Effector memory CD8-positive, alpha-beta T cell (primary cell): ENCODE data around the gene MTR.
"Not testable (repeated sequence)": the region's sequence is repeated elsewhere in the genome, so short reads cannot be mapped to it uniquely, and the experiment has no call there.

Source experiments
- ATAC-seq: fragments of 150-1000 bp; cut with Tn5 transposase; replicated peaks from 2 replicates; pipeline ENCODE4 v1.10.0; 2021; ENCODE audit warnings: mild to moderate bottlenecking, moderate library complexity
- DNase-seq, 3 experiments: peaks; one replicate each; pipeline ENCODE4 v3.0.0; 2021
- H3K27ac Mint-ChIP-seq, 2 donors: one replicate each; pipeline ENCODE4 v1.8.0; 2022; ENCODE audit warnings: mild to moderate bottlenecking in 2 of 2, mixed read lengths in 2 of 2, moderate library complexity in 2 of 2
- H3K27me3 Mint-ChIP-seq, 2 donors: one replicate each; pipeline ENCODE4 v1.8.0; 2022; ENCODE audit warnings: mixed read lengths in 2 of 2
- H3K36me3 Mint-ChIP-seq: one replicate; pipeline ENCODE4 v1.8.0; 2022; ENCODE audit warnings: mild to moderate bottlenecking, moderate library complexity, mixed read lengths; ENCODE audit not compliant: insufficient read depth
- H3K4me1 Mint-ChIP-seq, 2 donors: one replicate each; pipeline ENCODE4 v1.8.0; 2022; ENCODE audit warnings: low read depth in 2 of 2, mixed read lengths in 2 of 2
- H3K4me3 Mint-ChIP-seq, 2 donors: one replicate each; pipeline ENCODE4 v1.8.0; 2022; ENCODE audit warnings: mild to moderate bottlenecking in 2 of 2, mixed read lengths in 2 of 2, moderate library complexity in 2 of 2
- H3K9me3 Mint-ChIP-seq, 2 donors: one replicate each; pipeline ENCODE4 v1.8.0; 2022; ENCODE audit warnings: mixed read lengths in 2 of 2

Gene MTR

GRCh38 chr1:236848274-236848923 lies 53.3 kb downstream of the MTR start:
- Mint-ChIP-seq H3K4me1 (peaks cover 2 to 3% of the 10 kb centered on the region in 2 donors), H3K27ac (no peak overlapping the region), H3K27me3 (no peaks in the 10 kb centered on the region), H3K36me3 (peaks cover 36% of the 10 kb centered on the region), H3K4me3 (no peak overlapping the region), H3K9me3 (no peaks in the 10 kb centered on the region)
- no peak for ATAC-seq
- DNase-seq: no peak

DNA sequence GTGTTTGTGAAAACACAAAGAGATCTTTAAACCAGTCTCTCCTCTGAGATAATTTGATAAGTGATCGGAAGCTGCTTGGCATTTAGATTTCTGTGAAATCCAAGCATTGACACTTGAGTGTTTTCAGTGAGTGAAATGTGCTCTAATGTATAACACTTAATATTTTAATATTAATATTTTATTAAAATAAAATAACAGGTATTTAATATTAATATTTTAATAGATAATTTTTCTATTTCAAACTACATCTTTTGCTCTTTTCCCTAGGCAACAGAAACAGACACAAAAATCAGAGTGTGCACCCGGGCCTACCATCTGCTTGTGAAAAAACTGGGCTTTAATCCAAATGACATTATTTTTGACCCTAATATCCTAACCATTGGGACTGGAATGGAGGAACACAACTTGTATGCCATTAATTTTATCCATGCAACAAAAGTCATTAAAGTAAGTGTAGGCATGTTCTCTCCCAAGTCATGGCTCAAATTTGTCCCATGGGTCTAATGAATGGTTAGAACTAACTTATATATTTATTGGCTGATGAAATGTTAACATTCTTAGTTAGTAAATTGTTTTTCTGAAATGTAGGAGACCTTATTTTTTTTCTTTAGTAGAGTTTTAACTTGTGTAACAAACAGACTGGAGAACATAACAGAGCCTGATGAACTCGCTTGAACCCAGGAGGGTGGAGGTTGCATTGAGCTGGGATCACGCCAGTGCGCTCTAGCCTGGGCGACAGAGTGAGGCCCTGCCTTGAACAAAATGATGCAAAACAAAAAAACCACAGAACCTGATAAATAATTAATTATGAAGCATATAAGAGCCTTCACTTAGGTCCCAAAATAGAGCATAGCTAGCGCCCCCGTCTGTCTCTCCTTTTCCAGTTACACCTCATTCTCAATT lies 55.2 kb downstream of the MTR start:
- H3K9me3 Mint-ChIP-seq: no peaks in the 10 kb centered on the region
- ATAC-seq: no peak
- H3K36me3 Mint-ChIP-seq: peaks cover 43% of the 10 kb centered on the region
- H3K27me3 Mint-ChIP-seq: no peaks in the 10 kb centered on the region
- H3K27ac Mint-ChIP-seq: no peak overlapping the region
- H3K4me3 Mint-ChIP-seq: no peak overlapping the region
- peaks cover 2 to 3% of the 10 kb centered on the region in 2 donors for H3K4me1 Mint-ChIP-seq
- no peak for DNase-seq

DNA sequence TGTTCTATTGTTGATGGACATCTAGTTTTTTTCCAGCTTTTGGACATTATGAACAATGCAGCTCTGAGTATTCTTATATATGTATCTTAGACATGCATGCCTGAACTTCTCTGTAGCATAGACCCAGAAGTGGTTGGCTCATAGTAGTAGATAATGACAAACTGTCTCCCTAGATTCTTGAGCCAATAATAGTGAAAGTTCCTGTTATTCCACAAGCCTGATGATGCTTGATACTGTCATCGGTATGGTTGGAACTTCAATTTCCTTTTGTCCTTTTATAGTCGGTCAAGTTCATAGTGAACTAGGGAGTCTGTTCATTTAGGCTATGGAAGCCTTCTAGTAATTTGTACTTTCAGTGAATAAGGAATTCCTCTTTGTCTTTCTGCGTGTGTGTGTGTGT lies 56.8 kb downstream of the MTR start:
- no peaks in the 10 kb centered on the region for H3K9me3 Mint-ChIP-seq
- peaks cover 2 to 3% of the 10 kb centered on the region in 2 donors for H3K4me1 Mint-ChIP-seq
- DNase-seq (no peak), ATAC-seq (no peak)
- H3K36me3 Mint-ChIP-seq: peaks cover 44% of the 10 kb centered on the region
- H3K27me3 Mint-ChIP-seq: no peaks in the 10 kb centered on the region
- H3K4me3 Mint-ChIP-seq: no peak overlapping the region
- no peak overlapping the region for H3K27ac Mint-ChIP-seq

DNA sequence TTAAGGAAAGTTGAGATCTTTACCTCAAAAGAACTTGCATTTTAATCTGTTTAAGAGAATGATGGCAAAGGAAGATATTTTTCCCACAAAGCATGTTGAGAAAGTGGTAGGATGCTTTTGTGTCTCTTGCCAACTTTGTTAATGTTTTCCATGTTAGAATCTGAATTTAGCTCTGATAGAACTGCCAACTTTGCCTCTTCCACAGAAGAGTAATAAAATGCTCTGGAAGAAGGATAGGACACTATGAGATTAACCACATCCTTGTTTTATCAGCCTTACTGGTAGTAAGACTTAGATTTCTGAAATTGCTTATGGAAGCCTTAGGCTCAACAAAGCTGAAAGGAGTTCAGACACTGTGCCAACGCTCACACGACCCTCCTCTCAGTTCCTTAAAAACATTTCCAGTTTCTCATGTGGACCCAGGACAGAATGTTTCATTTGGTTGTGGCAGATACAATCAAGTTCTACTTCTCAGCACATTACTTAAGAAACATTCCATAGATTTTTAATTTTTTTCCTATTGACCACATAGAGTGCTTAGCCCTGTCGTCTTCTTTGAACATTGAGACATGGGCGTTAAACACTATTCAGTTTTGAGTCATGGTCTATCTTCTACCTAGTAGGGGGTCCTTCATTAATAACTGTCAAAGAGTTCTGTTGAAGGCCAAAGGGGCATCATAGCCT lies 59.0 kb downstream of the MTR start:
- peaks cover 0 to 9% of the 10 kb centered on the region in 2 donors for H3K4me1 Mint-ChIP-seq
- peaks cover 48% of the 10 kb centered on the region for H3K36me3 Mint-ChIP-seq
- no peak overlapping the region for H3K27ac Mint-ChIP-seq
- DNase-seq: no peak
- no peaks in the 10 kb centered on the region for H3K9me3 Mint-ChIP-seq
- H3K4me3 Mint-ChIP-seq: no peak overlapping the region
- no peak for ATAC-seq
- no peaks in the 10 kb centered on the region for H3K27me3 Mint-ChIP-seq

DNA sequence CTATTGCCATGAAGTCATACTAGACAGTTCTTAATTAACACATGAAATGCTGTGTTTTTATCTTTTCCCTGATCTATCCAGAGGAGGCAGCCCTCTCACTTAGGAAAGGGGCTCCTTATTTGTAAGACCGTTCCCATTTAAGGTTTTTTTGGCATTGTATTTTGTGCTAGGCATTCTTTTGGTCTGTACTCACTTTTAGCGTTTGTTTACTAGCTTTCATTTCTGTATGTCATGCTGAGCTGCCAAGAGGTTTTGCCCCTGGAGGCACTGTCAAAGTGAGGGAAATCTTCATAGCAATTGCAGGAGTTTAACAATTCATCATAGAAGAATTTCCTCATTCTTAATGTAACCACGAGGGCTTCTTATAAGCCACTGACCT lies 59.5 kb downstream of the MTR start:
- Mint-ChIP-seq H3K36me3 (peaks cover 50% of the 10 kb centered on the region), H3K4me3 (no peak overlapping the region)
- ATAC-seq: no peak

GRCh38 chr1:236856649-236857048 lies 61.6 kb downstream of the MTR start:
- not testable (repeated sequence) for H3K4me3 Mint-ChIP-seq, DNase-seq, H3K9me3 Mint-ChIP-seq, H3K27me3 Mint-ChIP-seq, H3K4me1 Mint-ChIP-seq, H3K27ac Mint-ChIP-seq, ATAC-seq
- peaks cover 62% of the 10 kb centered on the region for H3K36me3 Mint-ChIP-seq

More for the DNA sequence above, 59.5 kb downstream of the MTR start:
- Mint-ChIP-seq H3K4me1 (peaks cover 0 to 9% of the 10 kb centered on the region in 2 donors), H3K27me3 (no peaks in the 10 kb centered on the region), H3K27ac (no peak overlapping the region), H3K9me3 (no peaks in the 10 kb centered on the region)
- no peak for DNase-seq

GRCh38 chr1:236858165-236858564 lies 63.1 kb downstream of the MTR start:
- DNase-seq (no peak), ATAC-seq (no peak)
- Mint-ChIP-seq H3K9me3 (no peaks in the 10 kb centered on the region), H3K27me3 (no peaks in the 10 kb centered on the region), H3K4me3 (no peak overlapping the region), H3K36me3 (peaks cover 62% of the 10 kb centered on the region), H3K4me1 (peaks cover 0 to 9% of the 10 kb centered on the region in 2 donors), H3K27ac (peak overlapping the region; percentile 8 to 85)

DNA sequence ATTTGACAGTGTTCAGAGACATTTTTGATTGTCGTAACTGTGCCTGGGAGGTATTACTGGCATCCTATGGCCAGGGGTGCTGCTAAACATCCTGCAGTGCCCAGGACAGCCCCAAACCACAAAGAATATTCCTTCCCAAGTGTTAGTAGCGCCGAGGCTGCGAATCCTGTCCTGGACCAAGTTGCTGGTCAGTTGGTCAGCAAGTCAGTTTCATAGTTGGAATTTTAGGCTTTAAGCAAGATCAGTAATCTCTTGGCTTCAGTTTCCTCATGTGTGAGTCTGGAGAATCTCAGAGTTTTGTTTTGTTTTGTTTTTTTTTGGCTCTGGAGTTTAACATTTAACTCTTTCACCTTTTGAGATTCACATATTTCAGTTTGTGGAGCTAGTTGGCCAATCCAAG lies 65.0 kb downstream of the MTR start:
- no peak for DNase-seq
- H3K4me3 Mint-ChIP-seq: no peak overlapping the region
- H3K36me3 Mint-ChIP-seq: peaks cover 55% of the 10 kb centered on the region
- H3K9me3 Mint-ChIP-seq: no peaks in the 10 kb centered on the region
- H3K4me1 Mint-ChIP-seq: peaks cover 0 to 9% of the 10 kb centered on the region in 2 donors
- H3K27me3 Mint-ChIP-seq: no peaks in the 10 kb centered on the region
- no peak for ATAC-seq
- H3K27ac Mint-ChIP-seq: no peak overlapping the region

DNA sequence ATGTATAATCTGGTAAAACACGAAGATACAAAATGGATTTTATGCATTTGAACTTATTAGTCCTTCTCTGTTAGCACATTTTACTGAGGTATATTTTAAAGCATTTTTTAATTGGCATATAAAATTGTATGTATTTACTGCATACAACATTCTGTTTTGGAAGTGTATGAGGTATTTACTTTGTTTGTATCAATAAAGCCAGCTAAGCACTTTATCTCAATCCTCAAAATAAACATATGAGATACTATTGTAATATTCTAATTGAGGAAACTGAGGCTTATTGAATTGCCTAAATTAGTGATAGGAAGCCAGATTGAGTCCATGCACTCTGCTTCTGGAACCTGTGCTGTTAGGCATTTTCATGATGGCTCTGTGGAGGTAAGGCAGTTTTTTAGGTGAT lies 65.6 kb downstream of the MTR start:
- DNase-seq (no peak), ATAC-seq (no peak)
- Mint-ChIP-seq H3K36me3 (peaks cover 60% of the 10 kb centered on the region), H3K4me1 (peaks cover 0 to 9% of the 10 kb centered on the region in 2 donors), H3K27ac (no peak overlapping the region), H3K27me3 (no peaks in the 10 kb centered on the region), H3K9me3 (no peaks in the 10 kb centered on the region), H3K4me3 (no peak overlapping the region)

DNA sequence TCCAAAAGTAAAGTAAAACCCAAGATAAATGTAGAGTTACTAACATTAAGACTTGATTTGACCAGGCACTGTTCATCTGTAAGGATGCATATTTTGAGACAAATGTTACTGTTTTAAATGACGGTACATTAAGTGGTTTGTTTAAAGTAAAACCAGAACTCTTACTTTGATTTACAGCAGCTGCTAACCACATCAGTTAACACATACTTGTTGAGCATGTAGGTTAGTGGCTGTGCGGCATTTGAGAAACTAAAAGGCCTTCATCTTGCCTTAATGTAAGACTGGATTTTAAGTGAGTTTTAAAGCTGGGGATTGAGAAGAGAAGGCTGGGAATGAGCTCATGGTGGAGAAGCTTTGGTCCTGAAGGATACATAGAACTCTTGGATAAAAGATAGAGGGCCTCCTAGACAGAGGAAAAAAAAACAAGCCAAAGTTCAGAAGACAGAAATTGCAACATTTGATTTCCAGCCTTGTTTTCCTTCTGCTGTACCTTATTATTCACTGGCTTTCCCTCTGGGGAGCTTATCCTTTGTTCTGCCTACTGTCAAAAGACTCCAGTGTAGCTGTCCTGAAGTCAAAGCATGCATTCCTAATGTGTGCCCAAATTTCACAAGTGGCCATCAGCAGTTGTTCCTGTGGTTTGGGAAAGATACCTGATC lies 66.6 kb downstream of the MTR start:
- H3K4me3 Mint-ChIP-seq: no peak overlapping the region
- peaks cover 64% of the 10 kb centered on the region for H3K36me3 Mint-ChIP-seq

DNA sequence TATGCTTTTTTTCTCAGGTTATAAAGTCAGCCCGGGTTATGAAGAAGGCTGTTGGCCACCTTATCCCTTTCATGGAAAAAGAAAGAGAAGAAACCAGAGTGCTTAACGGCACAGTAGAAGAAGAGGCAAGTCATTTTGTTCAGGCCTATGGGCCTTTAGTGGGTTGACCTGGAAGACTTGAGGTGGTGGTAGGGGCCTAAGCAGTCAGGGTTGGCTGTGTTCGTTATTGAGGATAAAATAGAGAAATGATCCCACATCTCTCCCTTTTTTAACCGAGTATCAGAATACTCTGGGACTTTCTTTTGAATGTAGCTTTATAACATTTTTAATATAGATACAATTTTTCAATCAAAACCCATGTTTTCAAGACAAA lies 67.1 kb downstream of the MTR start:
- Mint-ChIP-seq H3K4me3 (no peak overlapping the region), H3K27ac (peak overlapping the region in 1 of 2 donors; percentile 56)
- ATAC-seq: no peak

More for the DNA sequence above, 66.6 kb downstream of the MTR start:
- peak overlapping the region in 1 of 2 donors; percentile 56 for H3K27ac Mint-ChIP-seq
- no peaks in the 10 kb centered on the region for H3K9me3 Mint-ChIP-seq
- no peaks in the 10 kb centered on the region for H3K27me3 Mint-ChIP-seq
- no peak for DNase-seq
- no peak for ATAC-seq
- H3K4me1 Mint-ChIP-seq: peaks cover 0 to 9% of the 10 kb centered on the region in 2 donors

GRCh38 chr1:236862615-236863211 lies 67.6 kb downstream of the MTR start:
- no peaks in the 10 kb centered on the region for H3K9me3 Mint-ChIP-seq
- peak overlapping the region in 1 of 2 donors; percentile 56 for H3K27ac Mint-ChIP-seq
- ATAC-seq (no peak), DNase-seq (no peak)
- H3K27me3 Mint-ChIP-seq: no peaks in the 10 kb centered on the region
- no peak overlapping the region for H3K4me3 Mint-ChIP-seq
- H3K36me3 Mint-ChIP-seq: peaks cover 62% of the 10 kb centered on the region
- H3K4me1 Mint-ChIP-seq: peaks cover 0 to 3% of the 10 kb centered on the region in 2 donors

More for the DNA sequence above, 67.1 kb downstream of the MTR start:
- H3K27me3 Mint-ChIP-seq: no peaks in the 10 kb centered on the region
- DNase-seq: no peak
- peaks cover 64% of the 10 kb centered on the region for H3K36me3 Mint-ChIP-seq
- no peaks in the 10 kb centered on the region for H3K9me3 Mint-ChIP-seq
- peaks cover 0 to 8% of the 10 kb centered on the region in 2 donors for H3K4me1 Mint-ChIP-seq

- Mint-ChIP-seq H3K4me1 (no peaks in the 10 kb centered on the region), H3K9me3 (no peaks in the 10 kb centered on the region), H3K27ac (peak overlapping the region in 1 of 2 donors; percentile 67), H3K36me3 (peaks cover 61% of the 10 kb centered on the region), H3K4me3 (no peak overlapping the region), H3K27me3 (no peaks in the 10 kb centered on the region)
- no peak for DNase-seq
- no peak for ATAC-seq
These were observed 69.1 kb downstream of the MTR start for GRCh38 chr1:236864211-236864610.
